GM12891 (cell line): ENCODE measurements around the gene IQCH.

Experiments
- POLR2A ChIP-seq: IDR thresholded peaks from 2 replicates; pipeline ENCODE4 v1.6.1; 2011; ENCODE audit warnings: low read depth, low read length, control low read depth
- POLR2AphosphoS5 ChIP-seq: IDR thresholded peaks from 2 replicates; pipeline ENCODE4 v1.6.1; 2011; ENCODE audit warnings: low read depth, low read length, control low read depth

GRCh38 chr15:67548236-67548852 is 293.8 kb downstream of the IQCH start:
- TF ChIP-seq POLR2A (no peak), POLR2AphosphoS5 (no peak)
